Panc1 (cell line): ENCODE measurements around the gene HOPX.

Source experiments
- CTCF ChIP-seq: fragments of 450-650 bp; IDR thresholded peaks from 2 replicates; pipeline ENCODE4 v1.5.1; 2017; ENCODE audit warnings: mild to moderate bottlenecking
- POLR2AphosphoS5 ChIP-seq: IDR thresholded peaks from 2 replicates; pipeline ENCODE4 v1.6.1; 2012; ENCODE audit warnings: mild to moderate bottlenecking, low read depth, low read length, moderate library complexity
- TCF7L2 ChIP-seq: IDR thresholded peaks from 2 replicates; pipeline ENCODE4 v1.6.1; 2011; ENCODE audit warnings: mild to moderate bottlenecking, low read depth, low read length, inconsistent platforms
- TF ChIP-seq, protein P1 (sequence below), 2 experiments: IDR thresholded peaks; 2 replicates each; pipeline ENCODE4 v1.6.1; 2011 to 2012; ENCODE audit warnings: low read depth in 2 of 2, control low read depth in 1 of 2, low read length in 1 of 2, mild to moderate bottlenecking in 1 of 2, moderate library complexity in 1 of 2; ENCODE audit not compliant: insufficient read depth in 1 of 2

- TF ChIP-seq CTCF (no peak), POLR2AphosphoS5 (no peak), TCF7L2 (no peak)
- TF ChIP-seq, protein P1, sequence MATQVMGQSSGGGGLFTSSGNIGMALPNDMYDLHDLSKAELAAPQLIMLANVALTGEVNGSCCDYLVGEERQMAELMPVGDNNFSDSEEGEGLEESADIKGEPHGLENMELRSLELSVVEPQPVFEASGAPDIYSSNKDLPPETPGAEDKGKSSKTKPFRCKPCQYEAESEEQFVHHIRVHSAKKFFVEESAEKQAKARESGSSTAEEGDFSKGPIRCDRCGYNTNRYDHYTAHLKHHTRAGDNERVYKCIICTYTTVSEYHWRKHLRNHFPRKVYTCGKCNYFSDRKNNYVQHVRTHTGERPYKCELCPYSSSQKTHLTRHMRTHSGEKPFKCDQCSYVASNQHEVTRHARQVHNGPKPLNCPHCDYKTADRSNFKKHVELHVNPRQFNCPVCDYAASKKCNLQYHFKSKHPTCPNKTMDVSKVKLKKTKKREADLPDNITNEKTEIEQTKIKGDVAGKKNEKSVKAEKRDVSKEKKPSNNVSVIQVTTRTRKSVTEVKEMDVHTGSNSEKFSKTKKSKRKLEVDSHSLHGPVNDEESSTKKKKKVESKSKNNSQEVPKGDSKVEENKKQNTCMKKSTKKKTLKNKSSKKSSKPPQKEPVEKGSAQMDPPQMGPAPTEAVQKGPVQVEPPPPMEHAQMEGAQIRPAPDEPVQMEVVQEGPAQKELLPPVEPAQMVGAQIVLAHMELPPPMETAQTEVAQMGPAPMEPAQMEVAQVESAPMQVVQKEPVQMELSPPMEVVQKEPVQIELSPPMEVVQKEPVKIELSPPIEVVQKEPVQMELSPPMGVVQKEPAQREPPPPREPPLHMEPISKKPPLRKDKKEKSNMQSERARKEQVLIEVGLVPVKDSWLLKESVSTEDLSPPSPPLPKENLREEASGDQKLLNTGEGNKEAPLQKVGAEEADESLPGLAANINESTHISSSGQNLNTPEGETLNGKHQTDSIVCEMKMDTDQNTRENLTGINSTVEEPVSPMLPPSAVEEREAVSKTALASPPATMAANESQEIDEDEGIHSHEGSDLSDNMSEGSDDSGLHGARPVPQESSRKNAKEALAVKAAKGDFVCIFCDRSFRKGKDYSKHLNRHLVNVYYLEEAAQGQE (IDR thresholded peaks at IDR 0.05; ENCODE audit: insufficient read depth in 1 of 2, low read depth in 2 of 2, low read length in 1 of 2), result no peak
Measured at GRCh38 chr4:56612282-56612681, 68.8 kb downstream of the HOPX start.
